GM12892 (cell line): ENCODE results near the gene STX3.

Source experiments
- POLR2A ChIP-seq: IDR thresholded peaks from 2 replicates; pipeline ENCODE4 v1.6.1; 2011; ENCODE audit warnings: low read depth, low read length, control low read depth
- POLR2AphosphoS5 ChIP-seq: IDR thresholded peaks from 2 replicates; pipeline ENCODE4 v1.6.1; 2011; ENCODE audit warnings: low read depth, low read length, control low read depth
- TAF1 ChIP-seq: IDR thresholded peaks from 2 replicates; pipeline ENCODE4 v1.6.1; 2011; ENCODE audit warnings: low read depth, mild to moderate bottlenecking, control low read depth, low read length, borderline replicate concordance

DNA sequence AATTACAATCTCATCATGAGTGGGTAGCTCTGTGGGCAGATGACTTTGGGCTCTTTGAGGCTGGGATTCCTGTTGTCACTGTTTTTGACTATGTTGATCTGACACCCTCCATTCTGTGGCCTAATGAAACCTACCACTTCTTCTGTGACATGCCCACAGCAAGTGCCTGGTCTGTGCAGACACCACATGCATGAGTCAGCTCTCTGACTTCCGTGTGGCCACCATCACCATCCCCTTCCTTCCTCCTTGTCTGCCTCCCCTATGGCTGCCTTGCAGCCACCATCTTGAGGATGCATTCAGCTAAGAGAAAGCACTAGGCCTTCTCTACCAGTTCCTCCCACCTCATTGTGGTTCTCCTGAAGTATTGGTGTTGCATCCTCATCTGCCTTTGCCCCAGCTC lies 26.3 kb upstream of the STX3 start:
- TF ChIP-seq POLR2AphosphoS5 (no peak), POLR2A (no peak), TAF1 (no peak)
